Colonic mucosa (tissue), 4 donors: ENCODE data around the gene ID1. TPM values are rescaled to one million over a fixed set of nuclear protein-coding genes. Genes with fewer than 3 reads are reported as not detected.

Experiments used
- DNase-seq: peaks from one replicate; pipeline ENCODE4 v3.0.0-alpha.2; 2020
- H3K27ac ChIP-seq: fragments of 200-600 bp; one replicate; pipeline ENCODE4 v1.8.0; 2021
- H3K27me3 ChIP-seq: fragments of 200-600 bp; one replicate; pipeline ENCODE4 v1.8.0; 2021
- H3K36me3 ChIP-seq: fragments of 200-600 bp; one replicate; pipeline ENCODE4 v1.8.0; 2021
- H3K4me1 ChIP-seq: fragments of 200-600 bp; one replicate; pipeline ENCODE4 v1.8.0; 2021; ENCODE audit warnings: mild to moderate bottlenecking
- H3K4me3 ChIP-seq: fragments of 200-600 bp; one replicate; pipeline ENCODE4 v1.8.0; 2021
- H3K9ac ChIP-seq, 2 donors: one replicate each; pipeline ENCODE4 v1.7.0; 2013; ENCODE audit warnings: control low read depth in 2 of 2, low read depth in 2 of 2, low read length in 2 of 2
- H3K9me3 ChIP-seq: fragments of 200-600 bp; one replicate; pipeline ENCODE4 v1.8.0; 2021
- intact Hi-C: fragments of 100-400 bp; cut with DNase I; formaldehyde crosslinking; loops from one replicate; pipeline ENCODE4 v1.14.1; 2022
- total RNA-seq, 2 donors: library from RNA; stranded (reverse); fragmentation: NEBNext Ultra II Directional in 1 of 2; extraction: Animal tissue kit (Norgen Biotek cat#: 25700) in 1 of 2; gene quantifications; one replicate each; pipeline ENCODE4 v1.2.1, GENCODE V29; 2021
- TF ChIP-seq, protein P1 (sequence below): fragments of 200-600 bp; IDR thresholded peaks from one replicate; pipeline ENCODE4 v1.8.0; 2022; ENCODE audit warnings: antibody characterized with exemption, mild to moderate bottlenecking
- donor health status: healthy.
- donor health status: DM: no; HTN: no; CAD: no.
- donor health status: DM: no; HTN: no; CAD: no.

The ID1 gene
- total RNA-seq, 2 donors from 2014 or later, result 134 to 179 TPM

DNA sequence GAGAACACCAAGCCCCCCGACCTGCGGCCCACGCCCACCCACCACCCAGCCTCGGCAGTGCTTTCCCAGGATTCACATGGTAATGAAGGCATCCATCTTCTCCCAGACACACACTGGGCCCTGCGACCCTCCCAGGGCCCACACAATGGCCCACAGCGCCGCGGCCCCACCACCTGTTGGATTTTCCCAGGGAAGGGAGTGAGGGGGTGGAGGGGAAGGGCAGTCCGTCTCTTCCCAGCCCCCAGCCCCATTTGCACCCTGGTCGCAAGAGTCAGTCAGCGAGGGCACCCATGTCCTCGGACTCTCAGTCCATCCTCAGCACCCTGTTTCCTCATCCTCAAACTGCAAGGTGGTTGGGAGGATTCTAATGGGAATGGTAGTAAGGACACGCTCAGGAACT lies 23.7 kb upstream of the ID1 start:
- DNase-seq, result no peak
- H3K36me3 ChIP-seq, result no peaks in the 10 kb centered on the region

DNA sequence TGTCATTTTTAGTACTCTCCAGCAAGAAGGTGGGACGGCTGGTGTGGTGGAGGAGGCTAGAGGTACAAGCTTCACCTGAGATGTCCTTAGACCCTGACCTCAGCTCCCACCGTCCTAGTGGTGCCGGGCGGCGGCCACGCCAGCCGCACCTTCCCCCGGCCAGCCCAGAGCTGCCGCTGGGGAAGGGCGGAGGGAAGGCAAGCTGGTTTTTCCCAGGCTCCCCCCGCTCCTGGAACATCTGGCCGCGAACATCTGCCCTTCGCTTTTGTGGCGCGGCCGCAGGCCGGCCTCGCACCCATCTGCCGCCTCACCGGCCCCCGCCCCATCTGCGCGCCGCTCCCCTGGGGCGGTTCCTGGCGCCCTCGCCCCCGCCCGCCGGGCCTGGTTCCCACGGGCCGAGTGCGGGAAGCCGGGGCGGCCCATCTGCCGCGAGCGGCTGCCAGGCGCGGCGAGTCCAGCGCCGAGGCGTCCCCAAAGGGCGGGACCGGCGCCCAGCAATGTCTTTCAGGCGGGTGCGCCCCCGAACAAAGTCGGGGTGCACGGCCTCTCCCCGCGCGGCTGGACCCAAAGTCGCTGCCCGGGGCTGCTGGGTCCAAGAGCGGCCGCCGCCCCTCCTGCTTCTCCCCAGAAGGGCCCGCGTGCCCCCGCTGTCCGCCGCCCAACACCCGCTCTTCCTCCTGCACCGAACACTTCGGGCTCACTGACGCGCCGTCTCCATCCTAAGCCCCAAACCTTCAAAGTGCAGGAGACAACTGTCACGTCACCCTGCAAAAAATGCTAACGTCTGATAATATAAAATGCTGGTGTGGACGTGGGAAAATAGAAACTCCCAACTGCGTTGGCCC lies 17.3 kb upstream of the ID1 start:
- DNase-seq, result peak; percentile 65
- no peaks in the 10 kb centered on the region for H3K9me3 ChIP-seq
- peak overlapping the region; percentile 62 for H3K27ac ChIP-seq
- TF ChIP-seq, protein P1, sequence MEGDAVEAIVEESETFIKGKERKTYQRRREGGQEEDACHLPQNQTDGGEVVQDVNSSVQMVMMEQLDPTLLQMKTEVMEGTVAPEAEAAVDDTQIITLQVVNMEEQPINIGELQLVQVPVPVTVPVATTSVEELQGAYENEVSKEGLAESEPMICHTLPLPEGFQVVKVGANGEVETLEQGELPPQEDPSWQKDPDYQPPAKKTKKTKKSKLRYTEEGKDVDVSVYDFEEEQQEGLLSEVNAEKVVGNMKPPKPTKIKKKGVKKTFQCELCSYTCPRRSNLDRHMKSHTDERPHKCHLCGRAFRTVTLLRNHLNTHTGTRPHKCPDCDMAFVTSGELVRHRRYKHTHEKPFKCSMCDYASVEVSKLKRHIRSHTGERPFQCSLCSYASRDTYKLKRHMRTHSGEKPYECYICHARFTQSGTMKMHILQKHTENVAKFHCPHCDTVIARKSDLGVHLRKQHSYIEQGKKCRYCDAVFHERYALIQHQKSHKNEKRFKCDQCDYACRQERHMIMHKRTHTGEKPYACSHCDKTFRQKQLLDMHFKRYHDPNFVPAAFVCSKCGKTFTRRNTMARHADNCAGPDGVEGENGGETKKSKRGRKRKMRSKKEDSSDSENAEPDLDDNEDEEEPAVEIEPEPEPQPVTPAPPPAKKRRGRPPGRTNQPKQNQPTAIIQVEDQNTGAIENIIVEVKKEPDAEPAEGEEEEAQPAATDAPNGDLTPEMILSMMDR, result no peak
- no peaks in the 10 kb centered on the region for H3K4me1 ChIP-seq
- peak overlapping the region; percentile 67 to 92 for H3K9ac ChIP-seq
- peak overlapping the region; percentile 46 for H3K4me3 ChIP-seq
- H3K36me3 ChIP-seq, result no peaks in the 10 kb centered on the region
- H3K27me3 ChIP-seq, result no peaks in the 10 kb centered on the region
- intact Hi-C loops, result no loop called here

More for the DNA sequence above, 23.7 kb upstream of the ID1 start:
- TF ChIP-seq, protein P1, result no peak
- intact Hi-C loops, result no loop called here
- Histone ChIP-seq H3K27me3 (no peaks in the 10 kb centered on the region), H3K4me1 (no peaks in the 10 kb centered on the region), H3K27ac (no peak overlapping the region), H3K9ac (no peak overlapping the region), H3K4me3 (no peak overlapping the region), H3K9me3 (no peaks in the 10 kb centered on the region)

DNA sequence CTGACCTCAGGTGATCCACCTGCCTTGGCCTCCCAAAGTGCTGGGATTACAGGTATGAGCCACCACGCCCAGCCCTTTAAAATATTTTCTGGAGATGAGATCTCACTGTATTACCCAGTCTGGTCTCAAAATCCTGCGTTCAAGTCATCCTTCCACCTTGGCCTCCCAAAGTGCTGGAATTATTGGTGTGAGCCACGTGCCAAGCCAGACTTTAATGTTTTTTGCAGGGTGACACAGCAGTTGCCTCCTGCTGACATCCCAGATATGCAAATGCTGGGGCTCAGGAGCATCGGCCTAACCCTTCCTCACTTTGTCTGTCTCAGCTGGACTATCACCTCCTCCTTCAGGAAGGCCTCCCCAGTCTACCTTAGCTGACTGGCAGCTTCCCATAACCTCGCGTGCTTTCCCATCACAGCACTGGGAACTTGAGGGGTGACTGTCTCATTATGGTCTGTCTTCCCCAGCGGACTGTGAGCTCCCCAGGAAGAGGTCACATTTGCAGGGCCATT lies 14.3 kb upstream of the ID1 start:
- DNase-seq, result no peak
- H3K4me1 ChIP-seq, result peaks cover 6% of the 10 kb centered on the region
- intact Hi-C loops, result no loop called here

DNA sequence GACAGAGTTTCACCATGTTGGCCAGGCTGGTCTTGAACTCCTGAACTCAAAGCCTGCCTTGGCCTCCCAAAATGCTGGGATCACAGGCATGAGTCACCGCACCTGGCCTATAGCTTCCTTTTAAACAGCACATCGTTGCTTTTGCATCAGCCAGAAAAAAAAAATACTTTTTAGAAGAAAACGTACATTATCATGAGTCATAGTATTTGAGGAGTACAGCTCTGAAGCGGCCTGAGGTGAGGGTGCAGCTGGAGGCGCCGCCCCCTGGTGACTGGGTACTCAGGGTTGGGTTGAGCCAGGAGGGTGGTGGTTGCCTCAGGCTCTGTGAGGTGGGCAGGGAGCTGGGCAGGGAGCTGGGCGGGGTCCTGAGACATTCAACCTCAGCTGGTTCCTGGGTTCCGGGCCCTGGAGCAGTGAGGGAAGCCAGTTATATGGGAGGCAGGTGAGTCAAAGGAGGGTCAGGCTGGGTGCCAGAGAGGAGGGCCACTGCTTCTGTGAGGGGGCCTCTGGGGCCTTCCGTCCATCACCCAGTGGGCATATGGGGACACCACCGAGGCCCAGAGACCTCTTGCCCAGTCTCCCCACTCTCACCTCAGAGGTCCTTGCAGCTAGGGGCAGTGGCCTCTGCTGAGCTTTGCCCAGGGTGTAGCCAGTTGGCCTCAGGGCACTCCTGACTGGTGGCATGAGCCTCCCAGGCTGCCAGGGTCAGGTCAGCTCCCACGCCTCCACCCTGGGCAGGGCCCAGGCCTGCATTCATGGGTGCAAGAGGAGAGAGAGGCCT lies 11.7 kb upstream of the ID1 start:
- peak; percentile 94 for DNase-seq
- Histone ChIP-seq H3K4me3 (no peak overlapping the region), H3K27me3 (no peaks in the 10 kb centered on the region), H3K4me1 (peaks cover 16% of the 10 kb centered on the region), H3K9ac (peak overlapping the region; percentile 19 to 84), H3K27ac (peak overlapping the region; percentile 76), H3K9me3 (no peaks in the 10 kb centered on the region), H3K36me3 (no peaks in the 10 kb centered on the region)
- TF ChIP-seq, protein P1, result no peak
- intact Hi-C loops, result no loop called here

More for the DNA sequence above, 14.3 kb upstream of the ID1 start:
- TF ChIP-seq, protein P1, result no peak
- no peaks in the 10 kb centered on the region for H3K27me3 ChIP-seq
- no peak overlapping the region for H3K9ac ChIP-seq
- no peaks in the 10 kb centered on the region for H3K36me3 ChIP-seq
- no peak overlapping the region for H3K4me3 ChIP-seq
- no peaks in the 10 kb centered on the region for H3K9me3 ChIP-seq
- H3K27ac ChIP-seq, result no peak overlapping the region

DNA sequence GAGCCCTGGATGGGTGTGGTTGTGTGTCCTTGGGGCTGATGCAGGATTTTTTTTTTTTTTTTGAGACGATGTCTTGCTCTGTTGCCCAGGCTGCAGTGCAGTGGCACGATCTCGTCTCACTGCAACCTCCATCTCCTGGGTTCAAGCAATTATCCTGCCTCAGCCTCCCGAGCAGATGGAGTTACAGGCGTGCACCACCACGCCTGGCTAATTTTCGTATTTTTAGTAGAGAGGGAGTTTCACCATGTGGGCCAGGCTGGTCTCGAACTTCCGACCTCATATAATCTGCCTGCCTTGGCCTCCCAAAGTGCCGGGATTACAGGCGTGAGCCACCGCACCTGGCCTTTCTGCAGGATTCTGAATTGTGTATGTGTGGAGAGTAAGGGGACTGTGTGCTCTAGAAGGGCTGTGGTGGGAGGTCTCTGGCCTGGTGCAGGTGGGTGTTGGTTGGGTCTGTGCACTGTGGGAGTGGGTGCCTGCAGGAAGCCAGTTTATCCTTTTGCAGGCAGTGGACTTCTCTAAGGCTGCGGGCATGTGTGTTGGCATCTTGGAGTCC lies 11.0 kb upstream of the ID1 start:
- peak overlapping the region; percentile 59 to 84 for H3K9ac ChIP-seq
- no peaks in the 10 kb centered on the region for H3K36me3 ChIP-seq
- DNase-seq, result no peak
- peaks cover 16% of the 10 kb centered on the region for H3K4me1 ChIP-seq
- no peaks in the 10 kb centered on the region for H3K27me3 ChIP-seq
- TF ChIP-seq, protein P1, result no peak
- H3K4me3 ChIP-seq, result no peak overlapping the region
- intact Hi-C loops, result no loop called here
- H3K9me3 ChIP-seq, result no peaks in the 10 kb centered on the region
- H3K27ac ChIP-seq, result peak overlapping the region; percentile 76
